Heart left ventricle (tissue), 16 donors: ENCODE measurements around the gene DTNB. TPM values are rescaled to one million over a fixed set of nuclear protein-coding genes. Genes with fewer than 3 reads are reported as not detected.

ENCODE experiments used
- ATAC-seq, 4 donors: fragments of 200-7000 bp; cut with Tn5 transposase; one replicate each; pipeline ENCODE4 v1.9.1; 2020 to 2022; ENCODE audit warnings: moderate library complexity in 4 of 4, mild to moderate bottlenecking in 3 of 4, moderate number of reproducible peaks in 1 of 4
- DNase-seq, 5 donors: peaks; one replicate each; pipeline ENCODE4 v3.0.0-alpha.2; 2020
- H3K27ac ChIP-seq, 12 donors: fragments of 200-600 bp; sonication (generic) in 4 of 12; one replicate each; pipeline versions ENCODE4 v1.5.0 to v1.8.0; 2016 to 2022; ENCODE audit warnings: mild to moderate bottlenecking in 2 of 12
- H3K27me3 ChIP-seq, 9 donors: fragments of 200-600 bp; sonication (generic) in 2 of 9; one replicate each; pipeline versions ENCODE4 v1.5.1 to v1.8.0; 2016 to 2022; ENCODE audit warnings: mild to moderate bottlenecking in 3 of 9
- H3K36me3 ChIP-seq, 9 donors: fragments of 200-600 bp; sonication (generic) in 2 of 9; one replicate each; pipeline versions ENCODE4 v1.5.0 to v1.8.0; 2018 to 2022; ENCODE audit warnings: mild to moderate bottlenecking in 2 of 9
- H3K4me1 ChIP-seq, 12 donors: fragments of 200-600 bp; sonication (generic) in 4 of 12; one replicate each; pipeline versions ENCODE4 v1.5.0 to v1.8.0; 2016 to 2022; ENCODE audit warnings: mild to moderate bottlenecking in 3 of 12
- H3K4me3 ChIP-seq, 12 donors: fragments of 200-600 bp; sonication (generic) in 4 of 12; one replicate each; pipeline versions ENCODE4 v1.5.0 to v1.8.0; 2017 to 2022; ENCODE audit warnings: mild to moderate bottlenecking in 9 of 12, moderate library complexity in 4 of 12
- H3K9me3 ChIP-seq, 12 donors: fragments of 200-600 bp; sonication (generic) in 4 of 12; one replicate each; pipeline versions ENCODE4 v1.5.0 to v1.8.0; 2016 to 2022; ENCODE audit warnings: mild to moderate bottlenecking in 1 of 12
- POLR2A ChIP-seq, 2 donors: fragments of 450-650 bp; IDR thresholded peaks; one replicate each; pipeline ENCODE4 v1.6.1; 2017; ENCODE audit warnings: antibody characterized with exemption in 2 of 2, mild to moderate bottlenecking in 2 of 2, moderate library complexity in 2 of 2
- WGBS, 4 donors: extraction: QIAGEN DNeasy Blood & Tissue Kit in 2 of 4; methylation state at CpG; one replicate each; pipeline versions ENCODE4 v1.1.5 to v1.1.7; 2013 to 2018; 5-methylcytosine and 5-hydroxymethylcytosine counted together
- intact Hi-C, 10 donors: fragments of 100-400 bp; cut with DNase I; formaldehyde crosslinking; loops; one replicate each; pipeline versions ENCODE4 v1.11.1 to v1.14.2; 2022
- polyA plus RNA-seq, 2 donors: library from polyadenylated mRNA; stranded (reverse); fragments of 200-250 nt; gene quantifications; one replicate each; pipeline ENCODE4 v1.2.3, GENCODE V29; 2013
- total RNA-seq, 9 donors: library from RNA; depleted of rRNA in 2 of 9; stranded (reverse); fragments of >200 nt in 2 of 9; fragmentation: NEBNext Ultra II Directional in 3 of 9; extraction: Animal tissue kit (Norgen Biotek cat#: 25700) in 3 of 9; gene quantifications; one replicate each; pipeline versions ENCODE4 v1.1.0 to v1.2.4, GENCODE V29; 2016 to 2023
- TF ChIP-seq, protein P1 (sequence below), 12 donors: fragments of 200-600 bp; sonication (generic) in 4 of 12; IDR thresholded peaks; one replicate each; pipeline versions ENCODE4 v1.5.0 to v1.8.0; 2018 to 2022; ENCODE audit warnings: antibody characterized with exemption in 12 of 12, mild to moderate bottlenecking in 5 of 12
- donor health status: ischemic (EF 13 %, LVEDD 7.1; RV severe dilation, severe dysfunction).
- donor health status: healthy with polysubstance abuse.
- donor health status: DM: no; HTN: yes; CAD: no.
- donor health status: DM: no; HTN: no; CAD: no.
- donor health status: ischemic (EF 25% LVEDD 6.9; RV normal size, moderate dysfunction).
- donor health status: ischemic (EF 25% LVEDD 5.7; RV mildly dilated, moderate dysfunction).
- donor health status: healthy.
- donor health status: DM: yes; HTN: yes; CAD: no.
- donor health status: ischemic (EF 35%, LVEDD 5.7; RV mildly dilated, moderate dysfunction).
- donor health status: nonischemic (EF 11% LVEDD 7.7; RV severe dilation, severe dysfunction).
- donor health status: DM: yes; HTN: yes; CAD: no.
- donor health status: PGD.
- donor health status: ischemic (EF 29% LVEDD 5.4; RV normal size, mild dysfunction).
- donor health status: nonischemic (EF 23%, LVEDD 6.1; RV moderate dilation, normal function).

Gene DTNB
- total and polyA plus RNA-seq, 11 donors = 2.5 to 17.3 (median 5.6) TPM

- Histone ChIP-seq H3K27me3 (no peaks in the 10 kb centered on the region), H3K36me3 (peaks cover 0 to 5% (median 0%) of the 10 kb centered on the region in 9 donors), H3K9me3 (no peaks in the 10 kb centered on the region), H3K4me1 (peaks cover 0 to 91% (median 49%) of the 10 kb centered on the region in 12 donors), H3K27ac (peak overlapping the region in 4 of 12 donors; percentile 20 to 60 (median 36)), H3K4me3 (no peak overlapping the region)
- 74 to 82% (median 80%) methylated on average over 8 of the region's 8 CpGs for WGBS, 4 donors
- intact Hi-C loops = no loop called here
- no peak for TF ChIP-seq POLR2A (IDR thresholded peaks at IDR 0.05)
- TF ChIP-seq, protein P1, sequence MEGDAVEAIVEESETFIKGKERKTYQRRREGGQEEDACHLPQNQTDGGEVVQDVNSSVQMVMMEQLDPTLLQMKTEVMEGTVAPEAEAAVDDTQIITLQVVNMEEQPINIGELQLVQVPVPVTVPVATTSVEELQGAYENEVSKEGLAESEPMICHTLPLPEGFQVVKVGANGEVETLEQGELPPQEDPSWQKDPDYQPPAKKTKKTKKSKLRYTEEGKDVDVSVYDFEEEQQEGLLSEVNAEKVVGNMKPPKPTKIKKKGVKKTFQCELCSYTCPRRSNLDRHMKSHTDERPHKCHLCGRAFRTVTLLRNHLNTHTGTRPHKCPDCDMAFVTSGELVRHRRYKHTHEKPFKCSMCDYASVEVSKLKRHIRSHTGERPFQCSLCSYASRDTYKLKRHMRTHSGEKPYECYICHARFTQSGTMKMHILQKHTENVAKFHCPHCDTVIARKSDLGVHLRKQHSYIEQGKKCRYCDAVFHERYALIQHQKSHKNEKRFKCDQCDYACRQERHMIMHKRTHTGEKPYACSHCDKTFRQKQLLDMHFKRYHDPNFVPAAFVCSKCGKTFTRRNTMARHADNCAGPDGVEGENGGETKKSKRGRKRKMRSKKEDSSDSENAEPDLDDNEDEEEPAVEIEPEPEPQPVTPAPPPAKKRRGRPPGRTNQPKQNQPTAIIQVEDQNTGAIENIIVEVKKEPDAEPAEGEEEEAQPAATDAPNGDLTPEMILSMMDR (IDR thresholded peaks at IDR 0.05) = no peak
- DNase-seq (no peak), ATAC-seq (no peak)
Observed at GRCh38 chr2:25334482-25334881, 338.9 kb downstream of the DTNB start.

DNA sequence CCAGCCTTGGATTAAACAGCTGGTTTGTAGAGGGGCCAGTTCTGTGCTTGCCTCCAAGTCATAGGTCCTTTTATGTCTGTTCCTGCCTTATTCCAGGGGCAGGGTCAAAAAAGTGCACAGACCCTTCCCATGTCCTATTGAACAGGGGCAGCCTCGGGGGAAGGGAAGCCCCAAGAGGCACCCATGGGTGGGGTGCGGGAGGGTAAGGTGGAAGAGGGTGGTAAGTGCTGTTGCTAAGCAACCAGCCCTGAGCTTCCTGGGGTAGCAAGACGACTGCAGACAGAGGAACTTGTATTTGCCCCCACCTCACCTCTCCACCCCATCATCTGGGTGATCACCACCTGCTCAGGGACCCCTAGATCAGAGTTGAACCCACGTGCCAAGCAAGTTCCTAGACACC, 339.4 kb downstream of the DTNB start:
- H3K4me1 ChIP-seq = peaks cover 0 to 91% (median 46%) of the 10 kb centered on the region in 12 donors
- WGBS, 4 donors = 54 to 76% (median 65%) methylated on average over 4 of the region's 4 CpGs
- ATAC-seq (no peak), DNase-seq (peak in 1 of 5 donors; percentile 0)
- H3K4me3 ChIP-seq = no peak overlapping the region
- intact Hi-C loops = no loop called here
- TF ChIP-seq, protein P1 (IDR thresholded peaks at IDR 0.05) = no peak
- no peak for TF ChIP-seq POLR2A (IDR thresholded peaks at IDR 0.05)
- peaks cover 0 to 5% (median 0%) of the 10 kb centered on the region in 9 donors for H3K36me3 ChIP-seq
- no peaks in the 10 kb centered on the region for H3K9me3 ChIP-seq
- peak overlapping the region in 4 of 12 donors; percentile 20 to 60 (median 36) for H3K27ac ChIP-seq
- no peaks in the 10 kb centered on the region for H3K27me3 ChIP-seq

GRCh38 chr2:25332571-25332970, 340.8 kb downstream of the DTNB start:
- Histone ChIP-seq H3K4me3 (no peak overlapping the region), H3K27ac (peak overlapping the region in 9 of 12 donors; percentile 23 to 73 (median 53)), H3K36me3 (peaks cover 0 to under 1% (median 0%) of the 10 kb centered on the region in 9 donors), H3K27me3 (no peaks in the 10 kb centered on the region), H3K9me3 (no peaks in the 10 kb centered on the region), H3K4me1 (peaks cover 0 to 87% (median 44%) of the 10 kb centered on the region in 12 donors)
- ATAC-seq (peak; percentile 74 to 85 (median 84)), DNase-seq (peak in 4 of 5 donors; percentile 48 to 80 (median 72))
- no peak for TF ChIP-seq POLR2A (IDR thresholded peaks at IDR 0.05)
- TF ChIP-seq, protein P1 (IDR thresholded peaks at IDR 0.05) = no peak
- WGBS, 4 donors = 50 to 65% (median 57%) methylated on average over 7 to 9 of the region's 9 CpGs
- intact Hi-C loops = no loop called here

DNA sequence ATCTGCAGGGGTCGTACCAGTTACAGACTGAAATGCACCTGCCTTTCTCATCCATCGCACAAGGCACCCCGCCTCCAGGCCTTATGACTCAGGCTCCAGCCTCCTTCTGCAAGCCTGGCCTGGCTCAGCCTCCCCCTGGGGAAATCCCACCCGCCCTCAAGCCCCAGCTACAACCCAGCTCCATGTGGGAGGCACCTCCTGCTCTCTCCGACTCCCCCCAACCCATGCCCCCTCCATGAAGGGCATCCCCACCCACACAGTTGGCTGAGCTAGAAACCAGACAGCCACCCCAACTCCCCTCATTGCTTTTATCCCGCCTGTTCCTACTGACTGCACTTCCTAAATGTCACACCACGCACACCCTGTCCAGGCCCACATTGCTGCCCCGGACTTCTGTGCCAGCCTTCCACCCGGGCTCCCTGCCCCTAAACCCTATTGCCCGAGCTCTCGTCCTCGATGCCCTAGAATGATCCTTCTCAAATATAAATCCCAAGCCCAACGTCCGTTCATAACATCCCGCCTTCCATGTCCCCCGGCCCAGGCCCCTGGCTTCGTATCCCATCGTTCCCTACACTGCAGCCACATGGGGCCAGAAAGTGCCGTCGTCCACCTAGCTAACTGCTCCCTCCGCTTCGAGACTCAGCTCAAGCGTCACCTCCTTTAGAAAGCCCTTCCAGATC, 341.6 kb downstream of the DTNB start:
- Histone ChIP-seq H3K4me3 (no peak overlapping the region), H3K27ac (peak overlapping the region in 2 of 12 donors; percentile 35 to 73), H3K9me3 (peaks cover 0 to 7% (median 0%) of the 10 kb centered on the region in 12 donors), H3K36me3 (peaks cover 0 to 8% (median 0%) of the 10 kb centered on the region in 9 donors), H3K4me1 (peaks cover 0 to 80% (median 39%) of the 10 kb centered on the region in 12 donors), H3K27me3 (no peaks in the 10 kb centered on the region)
- DNase-seq = peak in 2 of 5 donors; percentile 41 to 47
- intact Hi-C loops = no loop called here
- TF ChIP-seq, protein P1 (IDR thresholded peaks at IDR 0.05) = no peak
- TF ChIP-seq POLR2A (IDR thresholded peaks at IDR 0.05) = no peak
- WGBS, 4 donors = 83 to 85% (median 84%) methylated on average over 23 of the region's 23 CpGs
- ATAC-seq = no peak
